ENCODE measurements around the gene MLPH.

MLPH gene

DNA sequence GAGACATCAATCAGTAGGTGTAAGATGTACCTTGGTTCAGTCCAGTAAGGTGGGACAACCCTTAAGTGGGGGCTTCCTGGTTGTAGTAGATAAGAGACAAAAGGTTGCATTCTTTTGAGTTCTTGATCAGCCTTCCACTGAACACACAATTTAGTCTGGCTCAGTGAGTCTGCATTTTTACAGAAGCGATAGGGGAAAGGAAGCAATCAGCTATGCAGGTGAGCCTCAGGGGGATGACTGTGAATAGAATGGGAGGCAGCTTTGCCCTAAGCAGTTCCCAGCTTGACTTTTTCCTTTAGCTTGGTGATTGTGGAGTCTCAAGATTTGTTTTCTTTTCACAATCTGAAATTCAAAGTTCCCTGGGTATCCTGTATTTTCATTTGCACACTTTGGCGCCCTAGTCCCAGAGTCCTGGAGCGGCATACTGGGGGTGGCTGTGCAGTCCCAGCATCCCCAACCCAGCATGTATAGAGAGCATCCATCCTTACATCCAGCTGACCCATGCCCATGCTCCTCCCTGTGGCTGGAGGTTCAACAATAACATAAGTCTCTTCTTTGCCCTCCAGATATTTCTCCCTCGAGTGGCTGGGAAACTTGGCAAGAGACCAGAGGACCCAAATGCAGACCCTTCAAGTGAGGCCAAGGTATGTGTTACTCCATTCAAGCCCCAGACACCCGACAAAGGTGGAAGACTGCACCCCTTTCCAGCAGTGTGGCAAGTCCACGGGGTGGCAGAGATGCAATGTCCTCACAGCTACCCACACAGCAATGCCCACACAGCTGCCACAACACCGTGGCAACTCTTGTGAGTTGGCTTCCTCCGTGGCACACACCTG lies 59.2 kb downstream of the MLPH start:
- no peak for DNase-seq (ENCODE audit: low read depth, low spot score)

DNA sequence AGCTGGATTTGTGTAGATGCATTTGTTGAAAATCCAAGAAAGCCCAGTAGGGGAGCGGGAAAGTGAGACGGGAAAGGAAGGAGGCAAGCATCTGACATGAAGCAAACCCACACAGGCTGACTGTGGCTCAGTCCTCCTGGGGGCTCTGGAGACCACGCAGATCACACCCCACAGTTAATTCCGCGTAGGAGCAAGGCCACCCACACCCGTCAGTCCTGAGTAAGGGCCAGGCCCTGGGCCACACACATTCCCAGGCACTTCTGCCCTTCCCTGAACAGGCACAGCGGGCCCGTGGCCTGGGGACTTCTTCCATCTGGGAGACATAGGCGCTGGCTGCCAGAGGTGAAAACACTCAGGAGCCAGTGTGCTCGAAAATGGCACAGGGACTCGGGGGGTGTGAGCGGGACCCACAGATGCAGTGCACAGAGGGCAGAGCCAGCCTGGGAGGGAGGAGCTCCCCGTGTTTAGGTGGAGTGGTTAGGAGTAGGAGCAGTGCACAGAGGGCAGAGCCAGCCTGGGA lies 59.9 kb downstream of the MLPH start:
- no peak for DNase-seq (ENCODE audit: low read depth, low spot score)

DNA sequence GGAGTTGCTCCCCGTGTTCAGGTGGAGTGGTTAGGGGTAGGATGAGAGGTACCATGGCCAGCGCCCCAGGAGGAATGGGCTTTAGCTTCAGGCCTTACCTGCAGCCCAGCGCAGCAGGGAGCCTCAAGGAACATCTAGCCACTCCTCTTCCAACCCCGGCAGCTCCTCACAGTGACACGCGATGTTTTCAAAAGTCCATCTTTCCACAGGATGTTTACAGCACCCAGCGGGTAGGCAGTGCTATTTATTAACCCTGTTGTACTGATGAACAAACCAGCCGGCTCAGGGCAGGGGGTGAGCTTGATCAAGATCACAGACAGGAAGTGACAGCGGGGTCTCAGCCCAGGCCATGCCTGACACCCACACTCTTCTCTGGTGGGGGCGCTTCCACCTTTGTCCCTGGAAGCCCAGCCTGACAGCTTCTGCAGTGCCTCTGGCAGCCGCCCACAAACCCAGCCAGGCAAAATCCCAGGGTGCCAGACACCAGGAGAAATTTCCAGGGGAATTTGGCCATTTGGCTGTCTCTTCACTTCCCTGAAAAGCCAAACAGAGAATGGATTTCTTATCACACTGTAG lies 60.9 kb downstream of the MLPH start:
- DNase-seq (ENCODE audit: low read depth, low spot score): no peak

DNA sequence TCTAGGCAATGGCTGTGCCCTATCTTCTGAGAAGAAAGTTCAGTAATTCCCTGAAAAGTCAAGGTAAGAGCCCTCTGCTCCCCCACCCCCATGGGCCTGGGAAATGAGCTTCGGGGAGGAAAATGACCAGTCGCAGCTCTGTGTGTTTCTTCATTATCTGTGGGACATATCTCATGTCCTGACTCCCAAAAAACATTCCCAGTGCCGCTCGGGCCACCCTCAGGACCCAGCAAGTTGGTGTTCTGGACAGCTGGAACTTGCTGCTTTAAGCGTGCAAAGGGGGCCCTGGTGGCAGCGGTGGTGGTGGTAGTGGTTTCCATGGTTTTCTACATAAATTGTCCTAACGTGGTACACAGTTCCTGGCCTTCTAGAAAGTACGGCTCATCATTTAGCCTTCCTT lies 62.2 kb downstream of the MLPH start:
- no peak for DNase-seq (ENCODE audit: low read depth, low spot score)

DNA sequence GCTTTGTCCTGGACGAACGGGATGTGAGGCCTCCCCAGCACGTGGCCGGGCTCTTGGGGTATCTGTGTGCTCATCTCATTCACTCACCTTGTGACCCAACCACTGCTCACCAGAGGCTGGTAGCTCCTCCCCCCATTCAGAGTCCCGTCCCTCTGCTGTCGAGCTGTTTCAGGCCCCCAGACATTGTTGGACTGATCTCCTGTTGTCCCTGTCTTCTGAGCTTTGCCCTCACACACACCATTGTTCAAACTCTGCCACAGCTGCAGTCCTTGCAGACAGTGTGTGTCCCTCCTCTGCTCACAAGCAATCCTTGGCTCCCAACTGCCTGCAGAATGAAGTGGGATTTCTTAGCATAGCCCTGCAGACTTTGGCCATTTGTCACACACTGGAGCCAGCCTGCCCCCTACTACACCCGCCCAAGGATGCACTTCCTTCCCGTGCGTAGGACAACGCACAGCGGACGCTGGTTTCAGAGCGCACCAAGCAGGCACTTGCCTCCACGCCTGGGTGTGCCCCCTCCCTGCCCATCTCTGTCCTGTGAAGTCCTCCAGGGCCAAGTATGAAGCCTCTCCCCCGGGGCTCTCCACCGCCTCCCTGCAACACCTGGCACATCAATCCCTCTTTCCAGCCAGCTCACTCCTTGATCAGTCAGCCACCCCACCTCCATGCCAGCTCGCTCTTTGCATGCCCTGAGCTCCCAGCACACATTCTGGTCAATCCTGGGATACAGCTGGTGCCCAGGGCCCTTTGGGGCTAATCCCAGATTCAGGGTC lies 62.8 kb downstream of the MLPH start:
- no peak for DNase-seq (ENCODE audit: low read depth, low spot score)

DNA sequence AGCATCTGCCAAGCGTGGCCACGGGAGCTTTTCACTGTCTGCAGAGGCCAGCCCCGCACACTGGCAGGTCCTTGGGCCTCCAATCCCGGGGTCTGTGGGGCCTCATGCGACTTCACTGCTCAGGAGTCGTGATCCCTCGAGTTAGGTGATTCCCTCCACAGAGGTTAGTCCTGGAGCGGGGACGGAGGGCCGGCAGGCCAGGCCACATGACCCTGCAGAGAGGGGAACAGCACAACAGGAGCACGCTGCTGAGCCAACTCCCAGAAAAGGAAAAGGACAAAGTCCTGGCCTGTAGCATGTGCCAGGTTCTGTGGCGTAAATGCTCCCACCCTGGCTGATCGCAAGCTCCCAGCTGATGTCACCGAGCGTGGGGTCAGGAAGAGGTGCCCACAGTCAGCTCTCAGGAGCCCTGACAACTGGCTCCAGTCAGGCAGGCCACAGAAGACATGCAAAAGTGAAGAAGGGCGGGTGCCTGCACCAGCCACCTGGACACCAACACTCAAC lies 64.1 kb downstream of the MLPH start:
- no peak for DNase-seq (ENCODE audit: low read depth, low spot score)

DNA sequence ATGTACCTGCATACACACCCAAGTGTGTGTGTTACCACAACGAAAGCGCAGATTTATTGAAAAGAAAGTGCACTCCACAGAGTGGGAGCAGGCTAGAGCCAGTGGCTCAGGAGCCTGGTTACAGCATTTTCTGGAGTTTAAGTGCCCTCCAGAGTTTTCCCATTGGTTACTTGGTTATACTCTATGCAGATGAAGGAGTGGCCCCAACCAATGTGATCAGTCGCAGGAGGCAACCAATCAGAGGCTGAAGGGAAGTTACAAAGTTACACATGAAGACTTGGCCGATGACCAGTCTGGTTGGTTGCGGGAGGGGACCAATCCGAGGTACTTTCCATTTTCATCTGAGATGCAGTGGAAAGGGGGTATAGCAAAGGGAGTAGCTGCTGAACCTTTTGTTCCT lies 65.9 kb downstream of the MLPH start:
- DNase-seq (ENCODE audit: low read depth, low spot score): no peak

DNA sequence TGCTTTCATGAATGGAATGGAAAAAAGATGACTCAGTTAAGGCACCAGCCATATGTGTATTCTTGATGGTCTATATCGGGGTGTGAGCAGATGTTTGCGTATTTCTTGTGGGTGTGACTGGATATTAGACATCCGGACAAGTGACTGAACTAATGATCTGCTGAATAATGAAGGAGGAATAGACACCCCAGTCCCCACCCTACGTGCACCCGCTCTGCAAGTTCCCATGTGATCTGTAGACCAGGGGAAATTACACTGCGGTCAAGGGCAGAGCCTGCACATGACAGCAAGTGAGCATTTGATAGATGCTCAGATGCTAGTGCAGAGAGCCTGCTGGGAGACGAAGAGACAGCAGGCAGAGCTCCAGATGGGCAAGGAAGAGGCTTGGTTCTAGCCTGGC lies 66.9 kb downstream of the MLPH start:
- DNase-seq (ENCODE audit: low read depth, low spot score): no peak

DNA sequence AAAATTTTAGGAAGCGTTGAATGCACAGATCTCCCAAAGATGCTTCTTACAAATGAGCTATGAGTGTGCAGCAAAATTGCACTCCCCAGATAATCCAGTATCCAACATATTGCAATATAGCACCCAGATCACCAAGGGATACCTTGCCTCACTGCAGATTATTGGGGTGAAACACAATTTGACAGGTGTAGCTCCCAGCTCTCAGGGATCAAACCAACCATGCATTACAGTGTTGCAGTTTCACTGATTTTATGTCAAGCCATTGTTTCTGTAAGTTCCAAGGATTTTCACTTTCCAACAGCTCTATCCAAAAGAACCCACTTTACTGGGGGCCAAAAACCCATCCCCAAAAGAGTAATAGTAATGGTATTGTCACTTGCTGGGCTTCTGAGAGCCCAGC lies 68.5 kb downstream of the MLPH start:
- DNase-seq (ENCODE audit: low read depth, low spot score): no peak

DNA sequence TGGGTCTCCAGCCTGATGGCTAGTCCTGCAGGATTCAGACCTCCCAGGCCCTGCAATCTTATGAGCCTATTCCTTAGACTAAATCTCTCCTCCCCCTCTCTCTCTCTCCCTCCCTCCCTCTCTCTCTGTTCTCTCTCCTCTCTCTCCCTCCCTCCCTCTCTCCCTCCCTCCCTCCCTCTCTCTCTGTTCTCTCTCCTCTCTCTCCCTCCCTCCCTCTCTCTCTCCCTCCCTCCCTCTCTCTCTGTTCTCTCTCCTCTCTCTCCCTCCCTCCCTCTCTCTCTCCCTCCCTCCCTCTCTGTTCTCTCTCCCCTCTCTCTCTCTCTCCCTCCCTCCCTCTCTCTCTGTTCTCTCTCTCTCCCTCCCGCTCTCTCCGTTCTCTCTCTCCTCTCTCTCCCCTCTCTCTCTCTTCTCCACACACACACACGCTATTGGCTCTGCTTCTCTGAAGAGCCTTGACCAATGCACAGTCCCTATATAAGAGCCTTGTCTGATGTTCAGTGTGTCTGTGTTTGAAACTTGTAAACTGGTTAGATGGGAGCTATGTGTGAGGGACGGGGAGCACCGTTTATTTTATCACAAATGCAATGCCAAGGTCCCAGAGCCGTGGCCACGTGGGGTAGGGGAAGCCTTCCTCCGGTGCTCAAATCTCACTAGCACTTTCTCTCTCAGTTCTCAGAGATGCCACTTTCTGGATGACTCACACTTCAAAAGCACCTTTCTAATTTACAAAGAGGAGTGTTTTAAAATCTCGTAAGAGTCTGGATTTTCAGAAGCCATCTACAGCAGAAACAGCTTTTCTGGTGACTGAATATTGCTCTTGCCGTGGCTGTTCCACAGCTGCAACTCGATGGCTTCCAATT lies 70.0 kb downstream of the MLPH start:
- no peak for DNase-seq (ENCODE audit: low read depth, low spot score)

DNA sequence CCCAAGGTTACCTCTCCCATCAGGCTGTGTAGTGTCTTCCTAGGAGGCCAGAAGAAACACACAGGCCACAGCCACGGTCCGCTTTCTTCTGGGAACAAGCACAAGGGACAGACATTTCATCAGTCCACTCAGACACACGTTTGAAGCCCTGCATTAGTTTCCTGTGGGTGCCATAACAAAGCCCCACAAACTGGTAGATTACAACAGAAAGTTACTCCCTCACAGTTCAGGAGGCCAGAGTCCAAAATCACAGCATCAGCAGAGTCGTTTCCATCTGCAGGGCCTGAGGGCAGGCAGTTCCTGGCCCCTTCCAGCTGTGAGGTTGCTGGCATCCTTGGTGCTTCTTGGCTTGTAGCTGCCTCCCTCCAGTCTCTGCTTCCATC lies 70.6 kb downstream of the MLPH start:
- no peak for DNase-seq (ENCODE audit: low read depth, low spot score)

DNA sequence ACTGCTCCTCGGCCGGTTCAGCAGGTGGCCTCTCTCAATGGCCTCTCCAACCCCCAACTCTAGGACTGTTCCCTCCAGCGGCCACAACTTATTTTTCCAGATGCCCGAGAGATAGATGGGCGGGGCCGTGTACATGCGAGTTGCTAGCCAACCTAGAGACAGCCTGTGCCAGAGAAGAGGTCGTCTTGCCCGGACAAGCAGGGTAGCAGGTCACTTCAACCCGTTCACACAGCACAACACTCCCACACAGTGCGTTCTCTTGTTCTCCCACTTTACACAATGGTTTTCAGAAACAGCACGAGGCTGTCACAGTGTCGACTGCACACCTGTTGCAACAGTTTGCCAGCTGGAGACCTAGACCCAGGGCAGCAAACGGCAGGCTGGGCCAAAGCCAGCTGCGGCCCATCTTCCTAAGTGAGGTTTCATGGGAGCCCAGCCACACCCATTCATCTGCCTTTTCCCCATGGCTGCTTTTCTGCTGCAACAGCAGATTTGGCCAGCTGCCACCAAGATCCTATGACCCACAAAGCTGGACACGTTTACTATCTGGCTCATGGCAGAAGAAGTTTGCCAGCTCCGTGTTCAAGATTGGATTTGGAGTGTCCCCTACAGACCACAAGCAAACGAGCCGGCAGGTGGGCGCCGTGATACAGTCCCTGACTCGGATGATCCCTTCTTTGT lies 72.0 kb downstream of the MLPH start:
- no peak for DNase-seq (ENCODE audit: low read depth, low spot score)

DNA sequence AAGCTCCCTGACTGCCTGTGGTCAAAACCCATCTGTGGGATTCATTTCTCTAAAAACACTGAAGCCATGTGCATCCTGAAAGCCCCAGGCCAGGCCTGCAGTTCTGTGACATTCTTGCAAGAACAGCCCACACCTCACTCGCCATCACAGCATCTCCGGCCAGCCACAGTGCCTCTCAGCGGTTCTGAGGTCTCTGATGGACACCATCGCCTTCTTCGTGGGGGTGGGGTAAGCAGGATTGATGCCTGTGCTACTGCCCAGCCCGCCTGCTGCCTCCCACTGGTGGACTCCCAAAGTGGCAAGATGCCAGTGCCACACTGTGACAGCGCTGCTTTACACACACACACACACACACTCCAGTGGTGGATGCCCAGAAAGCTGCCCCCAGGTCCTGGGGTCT lies 74.2 kb downstream of the MLPH start:
- DNase-seq (ENCODE audit: low read depth, low spot score): no peak

DNA sequence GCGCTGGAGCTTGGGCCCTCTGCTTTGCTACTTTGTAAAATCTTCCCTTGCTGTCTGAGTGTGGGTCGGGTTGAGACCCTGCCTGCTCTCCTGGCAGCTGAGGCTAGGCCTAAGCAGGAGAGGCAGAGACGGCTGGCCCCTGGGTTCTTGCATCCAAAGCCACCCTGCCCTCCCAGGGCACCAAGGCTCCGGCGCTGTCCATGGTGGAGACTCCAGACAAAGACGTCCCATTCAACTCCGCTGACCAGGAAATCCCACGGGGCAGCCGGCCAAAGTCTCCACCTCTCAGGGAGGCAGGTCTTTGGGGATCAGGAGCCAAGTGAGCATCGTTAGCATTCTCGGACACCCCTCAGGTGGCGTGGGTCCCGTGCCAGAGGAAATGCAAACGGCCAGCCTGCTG lies 76.8 kb downstream of the MLPH start:
- no peak for DNase-seq (ENCODE audit: low read depth, low spot score)

DNA sequence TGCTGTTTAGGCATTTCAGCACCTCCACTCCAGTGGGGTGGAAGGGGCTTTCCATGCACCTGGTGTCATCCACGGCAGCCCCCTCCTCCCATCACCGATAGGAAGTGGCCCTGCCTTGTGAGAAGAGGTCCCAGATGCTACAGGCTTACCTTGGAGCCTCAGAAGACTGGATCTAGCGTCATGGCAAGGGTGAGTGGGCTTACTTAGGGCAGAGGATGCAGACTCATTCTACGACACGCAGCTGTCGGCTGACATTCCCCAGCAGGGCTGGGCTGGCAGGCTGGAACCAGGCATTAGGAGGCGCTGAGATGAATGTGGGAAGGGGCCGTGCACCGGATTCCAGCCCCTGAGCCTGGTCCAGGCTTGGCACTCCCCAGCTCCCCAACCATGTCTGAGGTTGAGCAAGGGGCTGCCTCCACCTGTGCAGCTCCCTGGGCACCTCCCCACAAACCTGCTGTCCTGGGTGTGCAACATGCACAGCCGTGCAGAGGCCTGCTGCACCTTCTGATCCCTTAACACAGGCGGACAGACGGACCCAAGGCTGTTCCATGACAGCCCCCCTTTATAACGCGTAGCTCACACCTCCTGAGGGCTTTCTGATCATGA lies 77.6 kb downstream of the MLPH start:
- no peak for DNase-seq (ENCODE audit: low read depth, low spot score)

DNA sequence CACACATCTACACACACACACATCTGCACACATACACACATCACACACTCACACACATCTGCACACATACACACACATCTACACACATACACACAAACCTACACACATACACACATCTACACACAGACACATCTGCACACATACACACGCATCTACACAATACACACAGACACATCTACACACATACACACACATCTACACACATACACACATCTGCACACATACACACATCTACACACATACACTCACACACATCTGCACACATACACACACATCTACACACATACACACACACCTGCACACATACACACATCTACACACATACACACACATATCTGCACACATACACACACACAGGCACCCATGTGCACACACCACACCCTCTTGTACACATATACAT lies 78.9 kb downstream of the MLPH start:
- no peak for DNase-seq (ENCODE audit: low read depth, low spot score)

DNA sequence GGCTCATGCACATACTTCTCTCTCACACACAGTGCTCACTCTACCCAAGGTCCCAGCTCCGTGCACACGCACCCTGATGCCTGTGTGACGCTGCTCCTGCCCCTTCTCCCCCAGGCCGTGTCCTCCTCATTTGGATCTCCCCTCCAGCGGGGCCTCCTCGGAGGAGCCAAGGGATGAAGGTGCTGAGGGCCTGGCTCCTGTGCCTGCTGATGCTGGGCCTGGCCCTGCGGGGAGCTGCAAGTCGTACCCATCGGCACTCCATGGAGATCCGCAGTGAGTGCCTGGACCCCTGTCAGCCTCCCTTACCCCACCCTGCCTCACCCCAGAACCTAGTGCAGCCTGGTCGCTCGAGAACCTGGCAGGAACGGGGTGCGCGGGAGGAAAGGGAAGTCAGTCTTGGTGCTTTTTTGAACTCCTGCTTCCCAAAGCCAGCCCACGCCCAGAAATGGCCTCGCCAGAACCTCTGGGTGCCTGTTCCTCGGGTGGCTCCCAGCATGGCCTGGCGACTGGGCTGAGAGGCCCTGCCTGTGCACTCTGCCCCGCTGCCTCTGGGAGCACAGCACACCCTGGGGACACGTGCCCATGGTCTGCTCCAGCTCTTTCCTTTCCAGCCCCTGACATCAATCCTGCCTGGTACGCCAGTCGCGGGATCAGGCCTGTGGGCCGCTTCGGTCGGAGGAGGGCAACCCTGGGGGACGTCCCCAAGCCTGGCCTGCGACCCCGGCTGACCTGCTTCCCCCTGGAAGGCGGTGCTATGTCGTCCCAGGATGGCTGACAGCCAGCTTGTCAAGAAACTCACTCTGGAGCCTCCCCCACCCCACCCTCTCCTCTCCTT lies 79.6 kb downstream of the MLPH start, which contains the start of gene PRLH:
PRLH (plus strand) TSS at position 174 of the 835 bp plus-strand sequence; CDS start at position 174, 0 bp downstream.
- DNase-seq (ENCODE audit: low read depth, low spot score): no peak

DNA sequence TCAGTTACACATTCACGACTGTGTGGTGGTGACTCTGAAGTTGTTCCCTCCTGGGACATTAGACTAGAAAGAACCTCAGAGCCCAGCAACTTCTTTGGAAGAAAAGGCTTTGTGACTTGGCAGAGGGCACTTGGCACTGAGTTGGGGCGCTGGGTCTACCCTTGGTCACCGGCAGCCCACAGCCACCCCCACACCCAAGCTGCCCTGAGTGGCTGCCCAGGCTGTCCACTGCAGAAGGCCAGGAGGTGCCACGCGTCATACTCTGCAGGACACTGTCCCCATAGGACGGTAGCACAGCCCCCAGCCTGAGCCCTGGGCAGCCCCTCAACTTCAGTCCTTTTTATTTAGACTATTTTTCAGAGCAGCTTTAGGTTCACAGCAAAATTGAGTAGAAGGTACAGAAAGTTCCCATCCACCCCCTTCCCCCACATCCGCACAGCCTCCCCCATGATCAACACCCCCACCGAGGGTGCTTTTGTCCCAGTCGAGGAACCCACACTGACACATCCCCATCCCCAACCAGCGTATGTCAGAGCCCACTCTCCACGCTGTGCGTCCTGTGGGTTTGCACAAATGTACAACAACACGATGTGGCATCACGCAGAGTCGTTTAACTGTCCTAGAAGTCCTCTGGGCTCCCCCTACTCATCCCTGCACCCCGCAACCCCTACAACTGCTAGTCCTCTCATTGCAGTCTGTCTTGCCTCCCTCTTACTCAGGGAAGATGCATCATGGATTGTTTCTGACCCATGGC lies 80.4 kb downstream of the MLPH start:
- no peak for DNase-seq (ENCODE audit: low read depth, low spot score)
